HepG2 (cell line): ENCODE measurements around the gene TMEM198.

ENCODE experiments used
- CTCF ChIP-seq: sonication (generic); formaldehyde crosslinking; IDR thresholded peaks from 2 replicates; pipeline ENCODE4 v1.5.0; 2020; ENCODE audit warnings: mild to moderate bottlenecking, missing genetic modification reagents, moderate library complexity
- FOSL1 ChIP-seq: sonication (generic); formaldehyde crosslinking; IDR thresholded peaks from 2 replicates; pipeline ENCODE4 v1.9.0; 2021; ENCODE audit warnings: missing genetic modification reagents, borderline replicate concordance
- MAX ChIP-seq: IDR thresholded peaks from 2 replicates; pipeline ENCODE4 v1.6.1; 2012; ENCODE audit warnings: inconsistent platforms
- THRA ChIP-seq: sonication (generic); formaldehyde crosslinking; IDR thresholded peaks from 2 replicates; pipeline ENCODE4 v1.4.0; 2020; ENCODE audit warnings: missing genetic modification reagents, borderline replicate concordance
- UBTF ChIP-seq: sonication (generic); formaldehyde crosslinking; IDR thresholded peaks from 2 replicates; pipeline ENCODE4 v1.4.0; 2020; ENCODE audit warnings: mild to moderate bottlenecking, missing genetic modification reagents
- ZNF672 ChIP-seq: sonication (generic); formaldehyde crosslinking; IDR thresholded peaks from 2 replicates; pipeline ENCODE4 v1.8.1; 2022; ENCODE audit warnings: missing genetic modification reagents

- TF ChIP-seq CTCF: peak; percentile 99
- no peak for TF ChIP-seq ZNF672 (CRISPR knock-in tag)
- peak; percentile 88 for TF ChIP-seq MAX
- TF ChIP-seq FOSL1: no peak
- TF ChIP-seq THRA (CRISPR knock-in tag): no peak
- peak; percentile 92 for TF ChIP-seq UBTF
These were observed 2.1 kb upstream of the TMEM198 start for GRCh38 chr2:219541611-219542180.
